ENCODE results near the gene ITGB7. TPM values are rescaled to one million over a fixed set of nuclear protein-coding genes. Genes with fewer than 3 reads are reported as not detected.
A peak's percentile ranks its signal among the peaks of the same experiment; 100 is the strongest.

Gene ITGB7
- total and polyA plus RNA-seq, 11 donors = 0.12 to 11.6 (median 1.1) TPM

DNA sequence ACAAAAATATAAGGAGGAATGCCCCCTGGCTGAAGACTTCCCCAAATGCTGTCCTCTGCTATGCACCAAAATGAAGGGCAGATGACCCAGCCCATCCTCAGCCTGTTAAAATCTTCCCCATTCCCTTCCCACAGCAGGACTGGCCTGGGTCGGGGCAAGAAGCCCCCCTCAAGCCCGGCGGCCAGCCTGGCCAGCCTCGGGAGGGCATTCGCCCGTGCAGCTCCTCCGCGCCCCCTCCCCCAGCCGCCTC, 24.5 kb upstream of the ITGB7 start:
- DNase-seq = no peak
- 3 to 5% methylated on average over 9 of the region's 9 CpGs; no CpG with 5 or more reads in 2 of the 4 donors for WGBS, 4 donors

DNA sequence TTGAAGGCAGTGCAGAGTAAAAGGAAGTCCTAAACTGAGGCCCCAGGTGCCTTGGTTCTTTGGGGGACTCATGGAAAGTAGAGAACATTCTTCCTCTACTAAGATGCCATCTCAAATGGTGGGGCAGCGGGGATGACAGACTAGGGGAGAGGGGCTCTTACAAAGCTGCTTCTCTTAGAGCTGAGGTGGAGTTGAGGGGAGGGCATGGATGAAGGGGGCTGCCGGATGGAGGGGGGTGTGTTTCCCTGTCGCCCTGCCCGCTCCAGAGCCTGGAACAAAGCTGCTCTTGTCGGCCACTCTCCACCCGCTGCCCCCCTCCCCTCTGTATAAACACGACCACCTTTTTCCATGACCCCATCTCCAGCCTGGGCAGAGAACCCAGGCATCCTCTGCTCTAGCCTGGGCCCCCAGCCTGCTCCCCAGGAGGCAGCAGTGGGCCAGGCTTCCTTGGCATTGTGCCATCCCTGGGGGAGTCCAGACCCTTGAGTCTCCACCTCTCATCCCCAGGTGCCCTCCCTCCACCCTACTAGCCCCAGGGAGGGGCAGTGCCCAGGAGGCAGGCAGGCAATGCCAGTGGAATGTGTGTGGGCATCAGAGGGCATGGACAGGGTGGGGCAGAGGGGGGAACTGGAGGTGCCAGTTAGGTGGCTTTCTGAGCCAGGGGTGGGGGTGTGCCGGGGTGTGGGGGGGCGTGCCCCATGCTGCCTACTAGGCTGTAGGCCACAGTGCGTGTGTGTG, 23.2 kb upstream of the ITGB7 start:
- H3K4me3 ChIP-seq = no peak overlapping the region
- peaks cover 0 to 38% (median 25%) of the 10 kb centered on the region in 12 donors for H3K4me1 ChIP-seq

More for the DNA sequence above, 24.5 kb upstream of the ITGB7 start:
- Histone ChIP-seq H3K27me3 (no peaks in the 10 kb centered on the region), H3K4me1 (peaks cover 0 to 35% (median 24%) of the 10 kb centered on the region in 12 donors), H3K36me3 (peaks cover 0 to 5% (median 0%) of the 10 kb centered on the region in 9 donors), H3K9me3 (no peaks in the 10 kb centered on the region), H3K4me3 (peak overlapping the region; percentile 22 to 74 (median 66)), H3K27ac (peak overlapping the region in 11 of 12 donors; percentile 47 to 86 (median 75))
- TF ChIP-seq CTCF (IDR thresholded peaks at IDR 0.05) (peak in 2 of 12 donors; percentile 13 to 15), POLR2A (IDR thresholded peaks at IDR 0.05) (no peak)
- intact Hi-C loops (cut with DNase I) = no loop called here
- ATAC-seq = no peak

GRCh38 chr12:53229454-53229853, 22.4 kb upstream of the ITGB7 start:
- no peak for DNase-seq

More for the DNA sequence above, 23.2 kb upstream of the ITGB7 start:
- TF ChIP-seq POLR2A (IDR thresholded peaks at IDR 0.05) (no peak), CTCF (IDR thresholded peaks at IDR 0.05) (no peak)
- peaks cover 0 to 5% (median 0%) of the 10 kb centered on the region in 9 donors for H3K36me3 ChIP-seq
- ATAC-seq (no peak), DNase-seq (no peak)
- no peaks in the 10 kb centered on the region for H3K9me3 ChIP-seq
- intact Hi-C loops (cut with DNase I) = no loop called here
- peak overlapping the region in 1 of 12 donors; percentile 83 for H3K27ac ChIP-seq
- no peaks in the 10 kb centered on the region for H3K27me3 ChIP-seq
- WGBS, 4 donors = 78 to 87% (median 81%) methylated on average over 8 to 10 of the region's 10 CpGs

More at GRCh38 chr12:53229454-53229853, 22.4 kb upstream of the ITGB7 start:
- Histone ChIP-seq H3K4me3 (no peak overlapping the region), H3K36me3 (peaks cover 0 to 5% (median 0%) of the 10 kb centered on the region in 9 donors), H3K27ac (peak overlapping the region in 1 of 12 donors; percentile 17), H3K4me1 (peaks cover 0 to 45% (median 29%) of the 10 kb centered on the region in 12 donors), H3K27me3 (no peaks in the 10 kb centered on the region), H3K9me3 (no peaks in the 10 kb centered on the region)
- intact Hi-C loops (cut with DNase I) = no loop called here
- TF ChIP-seq CTCF (IDR thresholded peaks at IDR 0.05) = no peak
- no peak for TF ChIP-seq POLR2A (IDR thresholded peaks at IDR 0.05)
- ATAC-seq = no peak
- WGBS, 4 donors = 90 to 97% (median 91%) methylated on average over 2 of the region's 2 CpGs
